Kidney (tissue), 14 donors: Measurements from ENCODE around the gene PPIF. TPM values are rescaled to one million over a fixed set of nuclear protein-coding genes. Genes with fewer than 3 reads are reported as not detected.

Experiments
- DNase-seq, 5 donors: peaks; one replicate each; pipeline ENCODE4 v3.0.0-alpha.2; 2013 to 2020
- FAIRE-seq: peaks from 2 replicates; lab custom pipeline; 2012; peaks lifted over from hg19 to GRCh38; lab: Jason Lieb, UNC
- H3K27ac ChIP-seq, 2 donors: one replicate each; pipeline ENCODE4 v1.7.0; 2013; ENCODE audit warnings: low read depth in 2 of 2, low read length in 2 of 2, inconsistent platforms in 1 of 2
- H3K27me3 ChIP-seq: one replicate; pipeline ENCODE4 v1.7.1; 2013; ENCODE audit warnings: low read length, inconsistent platforms; ENCODE audit not compliant: control insufficient read depth, insufficient read depth
- H3K36me3 ChIP-seq, 3 donors: one replicate each; pipeline versions ENCODE4 v1.7.0 to v1.7.1; 2013; ENCODE audit warnings: low read length in 3 of 3, control low read depth in 1 of 3, inconsistent platforms in 1 of 3; ENCODE audit not compliant: insufficient read depth in 3 of 3, control insufficient read depth in 2 of 3
- H3K4me1 ChIP-seq, 3 donors: one replicate each; pipeline versions ENCODE4 v1.7.0 to v1.7.1; 2013; ENCODE audit warnings: low read length in 3 of 3, inconsistent platforms in 1 of 3, low read depth in 1 of 3; ENCODE audit not compliant: control insufficient read depth in 2 of 3, insufficient read depth in 2 of 3
- H3K4me3 ChIP-seq, 3 donors: one replicate each; pipeline versions ENCODE4 v1.7.0 to v1.8.1; 2013; ENCODE audit warnings: low read length in 3 of 3, control low read depth in 1 of 3, inconsistent platforms in 1 of 3
- H3K9ac ChIP-seq, 3 donors: one replicate each; pipeline versions ENCODE4 v1.7.0 to v1.7.1; 2013; ENCODE audit warnings: low read length in 3 of 3, control low read depth in 1 of 3, inconsistent platforms in 1 of 3
- H3K9me3 ChIP-seq, 3 donors: one replicate each; pipeline versions ENCODE4 v1.7.0 to v1.7.1; 2013; ENCODE audit warnings: low read length in 3 of 3, control low read depth in 1 of 3, inconsistent platforms in 1 of 3; ENCODE audit not compliant: control insufficient read depth in 2 of 3, insufficient read depth in 1 of 3
- CTCF ChIP-seq: IDR thresholded peaks from 3 replicates; pipeline ENCODE4 v1.5.1; 2012; ENCODE audit warnings: mild to moderate bottlenecking, moderate library complexity, borderline replicate concordance; ENCODE audit not compliant: insufficient read depth; ENCODE audit errors: extremely low read depth
- intact Hi-C: fragments of 100-400 bp; cut with DNase I; formaldehyde crosslinking; loops from one replicate; pipeline ENCODE4 v1.11.1; 2022
- polyA plus RNA-seq: library from polyadenylated mRNA; stranded (reverse); fragments of 350-450 nt; fragmentation: Illumina TruSeq; extraction: RNeasy Lipid Tissue Mini Kit (QIAGEN cat#74804); gene quantifications from one replicate; pipeline ENCODE4 v1.2.3, GENCODE V29; 2014; ENCODE audit warnings: low read depth, low replicate concordance; ENCODE audit not compliant: insufficient read depth
- total RNA-seq: library from RNA; stranded (reverse); fragmentation: NEBNext Ultra II Directional; extraction: Animal tissue kit (Norgen Biotek cat#: 25700); gene quantifications from one replicate; pipeline ENCODE4 v1.2.1, GENCODE V29; 2021
- donor health status: control.
- donor health status: control.
- donor health status: control.
- donor health status: control.
- donor health status: control.
- donor health status: DM: yes; HTN: yes; CAD: no.
- donor health status: Normal renal cell carcinoma (clear cell type).

Gene PPIF
- total and polyA plus RNA-seq, 2 donors from 2014 or later: 36.7 to 120 TPM

DNA sequence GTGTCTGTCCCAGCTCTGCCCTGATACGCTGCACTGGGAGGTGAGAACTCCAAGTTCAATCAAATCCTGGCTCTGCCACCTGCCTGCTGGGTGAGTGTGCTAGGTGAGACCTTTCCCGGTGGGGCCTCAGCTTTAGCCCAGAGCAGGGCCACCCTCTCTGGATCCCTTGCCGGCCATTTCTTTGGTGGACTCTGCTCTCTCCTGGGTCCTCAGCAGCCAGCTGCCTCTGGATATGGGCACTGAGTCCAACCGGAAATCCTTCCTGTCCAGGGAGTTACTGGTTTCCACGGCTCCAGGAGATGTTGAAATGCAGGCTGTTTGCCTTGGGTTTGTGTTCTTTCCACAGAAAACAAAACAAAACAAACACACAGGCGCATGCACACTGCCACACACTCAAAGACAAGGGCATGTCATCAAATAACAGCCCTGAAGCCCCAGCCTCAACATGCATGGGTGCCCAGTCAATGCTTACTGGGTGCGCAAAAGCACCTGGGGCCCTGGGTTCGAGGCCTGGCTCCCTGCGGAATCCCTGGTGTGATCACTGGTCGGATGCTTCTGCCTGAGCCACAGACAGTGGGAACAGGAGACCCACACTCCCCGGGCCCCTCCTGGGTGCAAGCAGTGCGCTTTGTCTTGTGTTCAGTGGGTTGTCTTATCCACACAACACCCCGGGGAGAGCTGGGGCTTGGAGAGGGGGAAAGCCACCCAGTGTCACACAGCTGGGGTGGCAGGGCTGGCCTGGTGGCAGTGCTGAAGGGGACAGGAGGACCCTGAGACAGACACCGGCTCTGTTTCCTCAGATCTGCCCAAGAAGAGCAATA, 33.1 kb downstream of the PPIF start:
- Histone ChIP-seq H3K9ac (no peak overlapping the region), H3K36me3 (no peaks in the 10 kb centered on the region), H3K9me3 (no peaks in the 10 kb centered on the region), H3K4me1 (peaks cover 0 to 11% (median 0%) of the 10 kb centered on the region in 3 donors), H3K4me3 (no peak overlapping the region), H3K27me3 (no peaks in the 10 kb centered on the region), H3K27ac (peak overlapping the region in 1 of 2 donors; percentile 51)
- peak in 3 of 5 donors; percentile 32 to 75 (median 38) for DNase-seq
- intact Hi-C loops: no loop called here
- no peak for FAIRE-seq
- TF ChIP-seq CTCF: no peak

DNA sequence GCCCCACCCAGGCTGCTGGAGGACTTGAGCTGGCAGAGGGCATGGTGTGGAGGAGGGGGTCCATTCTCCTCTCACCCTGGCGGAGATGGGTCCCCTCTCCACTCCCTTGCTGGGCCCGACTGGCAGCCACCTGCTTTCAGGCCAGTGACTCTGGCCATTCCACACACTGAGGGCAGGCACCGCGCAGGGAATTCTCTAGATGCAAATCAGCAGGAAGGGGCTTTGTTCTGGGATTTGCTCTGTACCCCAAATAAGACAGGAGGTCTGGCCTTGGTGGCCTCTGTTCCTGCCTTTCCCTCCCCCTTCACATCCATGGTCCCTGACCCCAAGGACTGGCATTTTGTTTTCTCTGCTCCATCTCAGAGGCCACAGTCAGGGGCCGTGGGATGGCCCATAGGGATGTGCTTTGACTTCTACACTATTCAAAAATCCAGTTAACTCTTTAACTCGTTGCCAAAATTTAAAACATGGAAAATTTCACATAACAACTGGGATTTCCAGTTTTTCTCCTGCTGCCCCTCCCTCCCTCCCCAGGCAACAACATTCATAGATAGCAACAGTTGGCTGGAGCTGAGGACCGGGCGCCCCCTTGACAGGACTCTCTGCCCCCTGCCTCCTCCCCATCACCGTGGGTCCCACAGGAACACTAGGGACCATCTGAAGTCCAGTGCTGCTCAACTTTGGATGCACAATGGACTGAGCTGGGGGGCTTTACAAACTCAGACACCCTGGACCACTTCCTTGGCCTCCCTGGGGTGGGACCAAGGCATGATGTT, 33.9 kb downstream of the PPIF start:
- no peak for TF ChIP-seq CTCF
- DNase-seq: peak in 2 of 5 donors; percentile 49 to 66
- H3K4me1 ChIP-seq: peaks cover 0 to 11% (median 0%) of the 10 kb centered on the region in 3 donors
- H3K36me3 ChIP-seq: no peaks in the 10 kb centered on the region
- no peak for FAIRE-seq
- no peaks in the 10 kb centered on the region for H3K27me3 ChIP-seq
- no peak overlapping the region for H3K27ac ChIP-seq
- H3K4me3 ChIP-seq: no peak overlapping the region
- no peak overlapping the region for H3K9ac ChIP-seq
- intact Hi-C loops: no loop called here
- no peaks in the 10 kb centered on the region for H3K9me3 ChIP-seq

DNA sequence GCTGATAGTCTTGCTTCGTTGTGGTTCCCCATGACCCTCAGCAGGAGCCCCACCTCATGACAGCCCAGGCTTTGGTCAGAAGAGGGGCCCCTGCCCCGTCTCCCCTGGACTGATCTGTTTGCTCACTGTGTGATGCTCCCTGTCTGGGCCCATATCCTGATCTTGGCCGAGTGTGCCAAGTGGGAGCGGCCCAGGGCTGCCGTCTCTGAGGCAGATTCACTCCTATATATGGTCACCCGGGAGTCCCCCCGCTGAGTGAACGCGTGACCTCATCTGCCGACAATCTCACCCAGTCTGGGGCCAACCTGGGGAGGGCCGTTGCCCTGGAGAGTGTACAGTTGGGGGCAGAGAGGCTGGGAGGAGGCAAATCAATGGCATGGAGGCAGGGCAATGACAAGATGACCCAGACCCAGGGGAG, 34.5 kb downstream of the PPIF start:
- Histone ChIP-seq H3K4me1 (peaks cover 0 to 11% (median 0%) of the 10 kb centered on the region in 3 donors), H3K36me3 (no peaks in the 10 kb centered on the region), H3K27me3 (no peaks in the 10 kb centered on the region), H3K4me3 (no peak overlapping the region), H3K9ac (no peak overlapping the region), H3K27ac (no peak overlapping the region), H3K9me3 (no peaks in the 10 kb centered on the region)
- intact Hi-C loops: no loop called here
- no peak for TF ChIP-seq CTCF
- no peak for FAIRE-seq
- peak in 2 of 5 donors; percentile 55 to 85 for DNase-seq
